GM18867 (cell line): ENCODE measurements around the gene P3H3.
"Not testable (repeated sequence)": the region's sequence is repeated elsewhere in the genome, so short reads cannot be mapped to it uniquely, and the experiment has no call there.

Source experiments
- ATAC-seq: cut with Tn5 transposase; IDR thresholded peaks from one replicate; pipeline ENCODE4 v1.9.1; 2021; ENCODE audit warnings: mild to moderate bottlenecking, moderate library complexity; ENCODE audit not compliant: unreplicated experiment

P3H3 gene

GRCh38 chr12:6863586-6864321 lies 35.5 kb downstream of the P3H3 start:
- no peak for ATAC-seq

GRCh38 chr12:6865307-6865706 lies 37.1 kb downstream of the P3H3 start:
- not testable (repeated sequence) for ATAC-seq

- no peak for ATAC-seq
These were observed 38.1 kb downstream of the P3H3 start for GRCh38 chr12:6866163-6866919.

DNA sequence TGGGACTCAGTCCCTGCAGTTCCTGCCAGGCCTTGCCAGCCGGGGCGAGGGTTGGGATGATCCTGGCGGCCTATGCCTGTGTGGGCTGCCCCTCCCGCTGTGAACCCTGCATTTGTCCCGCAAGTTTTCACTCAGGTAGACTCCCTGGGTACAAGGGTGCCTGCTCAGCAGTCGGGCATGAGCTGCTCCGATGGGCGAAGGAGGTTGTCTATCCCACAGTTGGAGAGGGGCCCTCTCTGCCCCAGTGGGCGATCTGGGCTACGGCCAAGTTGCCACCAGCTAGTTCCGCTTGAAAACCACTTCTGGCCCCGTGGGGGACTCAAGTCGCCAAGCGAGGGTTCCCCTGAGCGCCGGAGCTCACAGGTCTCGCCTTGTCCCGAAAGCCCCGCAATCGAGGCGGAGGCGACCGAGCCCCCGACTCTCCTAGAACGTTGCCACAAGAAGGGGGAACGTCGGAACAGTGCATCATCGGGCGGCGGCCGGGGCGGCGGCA lies 38.8 kb downstream of the P3H3 start:
- ATAC-seq = peak; percentile 8

DNA sequence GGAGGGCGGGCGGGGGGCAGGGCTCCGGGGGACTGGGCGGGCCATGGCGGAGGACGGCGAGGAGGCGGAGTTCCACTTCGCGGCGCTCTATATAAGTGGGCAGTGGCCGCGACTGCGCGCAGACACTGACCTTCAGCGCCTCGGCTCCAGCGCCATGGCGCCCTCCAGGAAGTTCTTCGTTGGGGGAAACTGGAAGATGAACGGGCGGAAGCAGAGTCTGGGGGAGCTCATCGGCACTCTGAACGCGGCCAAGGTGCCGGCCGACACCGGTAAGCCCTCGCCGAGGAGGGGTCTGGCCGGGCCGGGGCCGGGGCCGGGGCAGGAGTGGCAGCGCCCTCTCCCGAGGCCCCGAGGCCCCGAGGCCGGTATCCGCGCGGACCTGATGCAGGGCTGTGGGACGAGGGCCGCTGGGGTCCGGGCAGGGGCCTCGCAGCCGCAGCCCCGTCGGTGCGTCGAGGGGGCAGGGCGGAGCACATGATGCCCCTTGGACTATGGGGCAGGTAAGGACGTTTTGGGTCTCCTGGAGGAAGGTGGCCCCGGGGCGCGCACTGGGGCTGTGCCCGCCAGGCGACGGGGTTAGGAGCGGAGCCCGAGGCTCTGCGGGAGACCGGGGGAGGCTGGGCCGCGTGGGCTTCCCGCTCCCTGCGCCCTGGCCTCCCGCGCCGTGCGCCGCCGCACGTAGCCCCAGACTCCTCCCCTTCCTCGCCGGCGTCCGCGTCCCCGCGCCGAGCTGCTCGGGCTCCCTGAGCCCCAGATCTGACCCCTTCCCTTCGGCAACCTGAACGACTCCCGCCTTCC lies 39.4 kb downstream of the P3H3 start, which contains the start of gene TPI1:
TSS of gene TPI1 (plus strand) at position 119 of the 798 bp plus-strand sequence. CDS start at position 155, 36 bp downstream.
- peak; percentile 60 for ATAC-seq

DNA sequence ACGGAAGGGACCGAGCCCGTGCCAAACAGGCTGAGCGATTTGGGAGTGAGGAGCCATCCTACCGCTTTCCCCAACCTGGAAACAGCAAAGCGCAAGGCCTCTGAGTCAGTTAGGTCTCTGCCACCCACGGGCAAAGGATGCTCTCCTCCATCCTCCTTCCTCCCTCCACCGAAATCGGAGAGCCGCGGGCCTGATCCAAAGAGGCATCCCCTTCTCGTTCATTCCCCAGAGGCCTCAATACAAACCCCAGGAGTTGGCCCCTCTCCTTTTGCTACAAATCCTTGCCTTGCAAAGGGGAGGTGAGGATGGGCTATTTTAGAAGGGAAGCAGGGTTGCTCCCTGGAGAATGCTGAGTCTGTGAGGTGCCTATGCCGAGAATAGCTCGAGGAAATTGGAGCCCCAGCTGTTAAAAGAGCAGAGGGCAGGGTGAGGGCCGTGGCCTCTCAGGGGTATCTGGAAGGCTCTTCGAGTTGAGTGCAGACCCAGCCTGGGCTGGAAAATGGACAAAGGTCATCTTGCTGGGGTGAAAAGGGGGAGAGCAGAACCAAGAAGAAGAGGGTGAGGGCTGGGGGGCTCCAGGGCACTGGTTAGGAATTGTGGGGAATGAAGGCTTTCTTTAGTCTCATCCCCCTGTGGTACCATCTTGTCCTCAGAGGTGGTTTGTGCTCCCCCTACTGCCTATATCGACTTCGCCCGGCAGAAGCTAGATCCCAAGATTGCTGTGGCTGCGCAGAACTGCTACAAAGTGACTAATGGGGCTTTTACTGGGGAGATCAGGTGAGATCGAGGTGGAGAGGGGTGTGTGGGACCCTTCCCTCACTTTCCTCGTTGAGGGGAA lies 40.2 kb downstream of the P3H3 start:
- no peak for ATAC-seq

- no peak for ATAC-seq
These were observed 41.1 kb downstream of the P3H3 start for GRCh38 chr12:6869049-6870021.

- ATAC-seq = not testable (repeated sequence)
These were observed 42.1 kb downstream of the P3H3 start for GRCh38 chr12:6870304-6870703.

- ATAC-seq = no peak
These were observed 43.1 kb downstream of the P3H3 start for GRCh38 chr12:6871052-6871957.

DNA sequence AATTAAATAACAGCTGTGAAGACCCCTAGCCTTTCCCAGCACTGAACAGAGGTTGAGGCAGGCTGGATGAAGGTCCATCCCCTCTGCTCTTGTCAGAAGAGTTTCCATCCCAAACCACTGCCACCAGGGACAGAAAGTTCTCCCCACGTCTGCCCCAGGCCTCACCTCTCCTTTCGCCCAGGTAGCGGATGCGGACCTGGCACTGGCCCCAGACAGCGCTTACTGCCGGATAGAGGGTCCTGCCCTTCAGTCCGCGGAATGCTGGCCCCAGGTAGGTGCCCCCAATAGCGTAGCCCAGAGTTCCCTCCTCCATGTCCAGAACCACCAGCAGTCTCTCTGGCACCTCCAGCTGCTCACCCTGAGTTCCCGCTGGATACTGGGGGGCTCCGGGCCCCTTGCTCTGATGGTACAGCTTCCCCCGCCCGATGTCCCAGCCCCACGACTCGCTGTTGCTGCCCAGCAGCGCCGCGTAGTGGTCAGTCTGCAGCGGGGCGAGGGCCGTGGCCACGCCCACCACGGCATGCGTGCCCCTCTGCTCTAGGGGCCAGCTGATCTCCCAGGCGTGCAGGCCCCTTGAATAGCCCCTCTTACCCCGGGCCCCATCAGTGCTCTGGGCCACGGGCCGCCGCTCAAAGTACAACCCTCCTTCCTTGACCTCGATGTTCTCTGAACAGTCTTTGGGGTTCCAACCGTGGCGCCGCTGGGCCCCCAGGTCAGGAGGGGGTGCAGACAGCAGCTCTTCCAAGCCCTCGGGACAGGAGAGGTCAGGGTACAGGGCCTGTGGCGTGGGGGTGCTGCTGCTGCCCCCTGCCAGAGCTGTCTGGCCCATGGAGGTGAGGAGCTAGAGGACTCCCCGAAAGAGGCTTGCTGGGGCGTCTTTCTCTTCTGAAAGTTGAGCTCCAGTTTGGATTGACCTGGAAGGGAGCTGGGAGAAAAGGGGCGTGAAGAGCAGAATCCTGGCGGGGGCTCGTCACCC lies 44.2 kb downstream of the P3H3 start:
- peak; percentile 25 for ATAC-seq

DNA sequence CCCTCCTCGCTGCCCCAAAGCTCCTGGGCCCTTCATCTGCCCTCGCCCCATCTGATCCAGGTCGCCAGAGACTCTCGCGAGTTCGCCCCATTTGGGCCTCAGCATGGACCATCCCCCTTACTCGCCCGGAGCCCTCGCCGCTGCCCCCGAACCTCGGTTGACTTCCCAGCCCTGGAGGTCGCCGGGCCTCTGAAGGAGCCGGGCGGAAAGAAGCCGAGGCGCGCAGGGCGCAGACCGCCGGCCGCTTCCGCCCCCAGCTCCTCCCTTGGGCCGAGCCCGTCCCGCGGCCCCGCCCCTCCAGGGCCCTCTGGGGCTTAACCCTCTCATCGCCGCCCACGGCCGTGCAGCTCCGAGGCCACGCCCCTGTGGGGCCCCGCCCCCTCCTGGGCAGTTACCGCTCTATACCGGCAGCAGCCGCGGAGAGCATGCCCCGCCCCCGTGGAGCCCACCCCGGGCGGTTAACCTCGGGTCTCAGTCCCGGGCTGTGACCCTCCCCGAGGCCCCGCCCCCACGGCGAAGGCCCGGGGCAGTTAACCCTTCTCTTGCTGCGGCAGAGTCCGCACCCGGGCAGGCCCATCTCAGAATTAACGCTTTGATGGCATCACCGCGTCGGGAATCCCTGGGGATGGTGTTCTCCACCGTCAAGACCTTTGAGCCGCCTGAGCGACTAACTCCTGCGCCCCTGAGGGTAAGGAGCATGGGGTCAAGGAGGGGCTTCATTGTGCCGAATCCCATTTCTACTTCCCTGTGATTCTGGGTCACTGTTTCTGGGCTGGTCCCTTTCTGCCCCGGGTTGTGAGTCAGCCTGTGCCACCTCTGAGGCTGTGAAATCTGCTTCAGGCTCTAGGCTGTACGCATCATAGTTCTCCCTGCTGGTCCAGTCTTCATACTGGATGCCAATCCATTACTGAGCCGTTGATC lies 45.1 kb downstream of the P3H3 start, which contains the start of gene SPSB2:
TSS of gene SPSB2 (minus strand) at position 210 of the 921 bp plus-strand sequence. CDS start 402 bp downstream, outside the sequence.
- ATAC-seq = peak; percentile 71

GRCh38 chr12:6874015-6874368 lies 45.8 kb downstream of the P3H3 start:
- not testable (repeated sequence) for ATAC-seq

DNA sequence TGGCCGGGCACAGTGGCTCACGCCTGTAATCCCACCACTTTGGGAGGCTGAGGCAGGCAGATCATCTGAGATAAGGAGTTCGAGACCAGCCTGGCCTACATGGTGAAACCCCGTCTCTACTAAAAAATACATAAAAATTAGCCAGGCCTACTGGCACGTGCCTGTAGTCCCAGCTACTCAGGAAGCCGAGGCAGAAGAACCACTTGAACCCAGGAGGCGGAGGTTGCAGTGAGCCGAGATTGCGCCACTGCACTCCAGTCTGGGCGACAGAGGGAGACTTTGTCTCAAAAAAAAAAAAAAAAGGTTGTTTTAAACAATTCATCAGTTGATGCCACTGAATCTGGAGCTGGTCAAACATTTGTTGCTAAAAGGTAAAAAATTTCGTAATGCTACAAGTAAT lies 51.6 kb downstream of the P3H3 start:
- not testable (repeated sequence) for ATAC-seq

DNA sequence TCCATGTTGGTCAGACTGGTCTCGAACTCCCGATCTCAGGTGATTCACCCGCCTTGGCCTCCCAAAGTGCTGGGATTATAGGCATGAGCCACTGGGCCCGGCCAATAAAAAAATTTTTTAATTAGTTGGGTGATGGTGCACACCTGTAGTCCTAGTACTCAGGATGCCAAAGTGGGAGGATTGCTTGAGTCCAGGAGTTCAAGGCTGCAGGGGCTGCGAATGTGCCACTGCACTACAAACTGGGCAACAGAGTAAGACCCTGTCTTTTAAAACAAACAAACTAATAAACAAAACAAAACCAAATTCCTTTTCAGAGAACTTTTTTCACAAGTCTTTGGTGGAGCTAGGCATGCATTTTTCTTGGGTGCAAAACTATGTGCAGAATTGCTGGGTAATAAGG lies 55.0 kb downstream of the P3H3 start:
- no peak for ATAC-seq

DNA sequence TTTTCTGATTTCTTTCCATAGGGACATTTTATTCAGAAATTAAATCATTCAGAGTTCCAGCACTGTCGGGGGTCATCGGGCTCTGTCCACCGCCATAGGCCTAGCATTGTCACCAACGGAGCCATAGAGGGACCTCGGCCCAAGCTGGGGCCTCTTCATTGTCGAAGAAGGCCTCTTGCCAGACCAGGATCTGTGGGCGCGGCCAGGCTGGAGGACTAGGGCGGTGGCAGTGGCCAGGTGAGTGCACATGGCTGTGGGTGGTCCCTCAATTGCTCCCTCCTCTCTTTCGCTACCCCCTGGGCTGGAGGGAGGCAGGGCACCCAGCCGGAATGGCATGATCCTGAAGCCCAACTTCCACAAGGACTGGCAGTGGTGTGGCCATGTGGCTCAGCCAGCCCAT lies 55.5 kb downstream of the P3H3 start:
- ATAC-seq = no peak

DNA sequence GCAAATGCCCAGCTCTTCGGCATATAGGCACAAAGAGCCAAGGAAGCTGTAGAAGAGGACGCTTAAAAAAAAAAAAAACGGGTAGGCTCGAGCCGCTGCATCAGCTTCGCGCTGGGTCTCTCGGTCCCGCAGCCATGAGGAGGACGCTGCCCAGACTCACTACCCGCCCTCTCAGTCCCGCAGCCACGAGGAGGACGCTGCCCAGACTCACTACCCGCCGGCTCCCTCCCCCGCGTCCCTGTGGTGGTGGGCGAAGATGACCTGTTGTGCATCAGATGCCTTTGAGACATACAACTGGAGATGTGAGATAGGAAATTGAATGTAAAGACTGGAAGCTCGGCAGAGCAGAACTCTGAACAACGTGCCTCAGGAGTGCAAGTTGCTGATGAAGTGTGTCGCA lies 56.3 kb downstream of the P3H3 start:
- ATAC-seq = no peak
